DND-41 (cell line): ENCODE measurements around the gene TMX3.

Experiments
- ATAC-seq: fragments of 200-7000 bp; cut with Tn5 transposase; 3 replicates; pipeline ENCODE4 v1.9.1; 2021; ENCODE audit warnings: low read depth; ENCODE audit not compliant: insufficient read depth
- DNase-seq: peaks from one replicate; pipeline ENCODE4 v3.0.0-alpha.2; 2020
- H2AFZ ChIP-seq: 2 replicates; pipeline ENCODE4 v1.6.0; 2012; ENCODE audit warnings: low read depth, low read length
- H3K27ac ChIP-seq: 2 replicates; pipeline ENCODE4 v1.5.1; 2012; ENCODE audit warnings: low read length, inconsistent platforms
- H3K27me3 ChIP-seq: fragments of 200-600 bp; sonication (generic); 2 replicates; pipeline ENCODE4 v1.6.0; 2012; ENCODE audit warnings: low read length, mild to moderate bottlenecking, inconsistent platforms; ENCODE audit not compliant: insufficient read depth, poor library complexity
- H3K36me3 ChIP-seq: 2 replicates; pipeline ENCODE4 v1.5.1; 2012; ENCODE audit warnings: low read length, inconsistent platforms; ENCODE audit not compliant: insufficient read depth
- H3K4me1 ChIP-seq: 2 replicates; pipeline ENCODE4 v1.5.1; 2012; ENCODE audit warnings: mild to moderate bottlenecking, low read length; ENCODE audit not compliant: insufficient read depth
- H3K4me2 ChIP-seq: 2 replicates; pipeline ENCODE4 v1.6.0; 2012; ENCODE audit warnings: mild to moderate bottlenecking, moderate library complexity, low read length, inconsistent platforms; ENCODE audit not compliant: insufficient read depth
- H3K4me3 ChIP-seq, 2 experiments: fragments of 200-600 bp in 1 of 2; shearing (Covaris generic) in 1 of 2; 2 replicates each; pipeline ENCODE4 v1.5.1; 2012 to 2016; ENCODE audit warnings: inconsistent platforms in 2 of 2, low read length in 2 of 2, mild to moderate bottlenecking in 2 of 2, low read depth in 1 of 2, moderate library complexity in 1 of 2
- H3K79me2 ChIP-seq: 2 replicates; pipeline ENCODE4 v1.6.0; 2012; ENCODE audit warnings: low read length, inconsistent platforms; ENCODE audit not compliant: insufficient read depth
- H3K9ac ChIP-seq: 2 replicates; pipeline ENCODE4 v1.6.0; 2012; ENCODE audit warnings: low read depth, mild to moderate bottlenecking, inconsistent platforms, low read length, moderate library complexity
- H3K9me3 ChIP-seq: 2 replicates; pipeline ENCODE4 v1.5.1; 2012; ENCODE audit warnings: low read length, moderate library complexity, mild to moderate bottlenecking, inconsistent platforms; ENCODE audit not compliant: insufficient read depth, severe bottlenecking
- H4K20me1 ChIP-seq: 2 replicates; pipeline ENCODE4 v1.6.0; 2012; ENCODE audit warnings: low read length; ENCODE audit not compliant: insufficient read depth
- CTCF ChIP-seq: IDR thresholded peaks from 2 replicates; pipeline ENCODE4 v1.5.1; 2012; ENCODE audit warnings: borderline replicate concordance, low read length, moderate library complexity, mild to moderate bottlenecking; ENCODE audit not compliant: poor library complexity, severe bottlenecking; ENCODE audit errors: extremely low read depth
- EZH2 ChIP-seq: IDR thresholded peaks from 3 replicates; pipeline ENCODE4 v1.6.1; 2012; ENCODE audit warnings: borderline replicate concordance, low read depth, mild to moderate bottlenecking, moderate library complexity, low read length, inconsistent platforms; ENCODE audit not compliant: severe bottlenecking

Gene TMX3

GRCh38 chr18:68759308-68759707 lies 44.4 kb upstream of the TMX3 start:
- H3K27ac ChIP-seq = no peak overlapping the region
- no peaks in the 10 kb centered on the region for H4K20me1 ChIP-seq
- H3K4me2 ChIP-seq = no peak overlapping the region
- H3K36me3 ChIP-seq = no peaks in the 10 kb centered on the region
- DNase-seq = no peak
- no peaks in the 10 kb centered on the region for H3K79me2 ChIP-seq
- no peak overlapping the region for H2AFZ ChIP-seq
- H3K9ac ChIP-seq = no peak overlapping the region
- H3K4me1 ChIP-seq = no peaks in the 10 kb centered on the region
- TF ChIP-seq EZH2 = no peak
- no peak for TF ChIP-seq CTCF
- no peak overlapping the region for H3K4me3 ChIP-seq
- no peaks in the 10 kb centered on the region for H3K27me3 ChIP-seq
- no peak for ATAC-seq
- H3K9me3 ChIP-seq = no peaks in the 10 kb centered on the region

GRCh38 chr18:68757126-68757525 lies 42.2 kb upstream of the TMX3 start:
- DNase-seq (no peak), ATAC-seq (no peak)
- H2AFZ ChIP-seq = no peak overlapping the region
- TF ChIP-seq EZH2 (no peak), CTCF (no peak)
- no peak overlapping the region for H3K4me3 ChIP-seq
- no peak overlapping the region for H3K9ac ChIP-seq
- H3K4me2 ChIP-seq = no peak overlapping the region
- no peaks in the 10 kb centered on the region for H3K36me3 ChIP-seq
- no peaks in the 10 kb centered on the region for H3K4me1 ChIP-seq
- H3K27me3 ChIP-seq = no peaks in the 10 kb centered on the region
- H3K27ac ChIP-seq = no peak overlapping the region
- no peaks in the 10 kb centered on the region for H3K9me3 ChIP-seq
- H4K20me1 ChIP-seq = no peaks in the 10 kb centered on the region
- H3K79me2 ChIP-seq = no peaks in the 10 kb centered on the region

GRCh38 chr18:68742206-68742605 lies 27.3 kb upstream of the TMX3 start:
- ATAC-seq = no peak
- no peaks in the 10 kb centered on the region for H3K27me3 ChIP-seq
- DNase-seq = no peak
- no peak for TF ChIP-seq EZH2
- no peak for TF ChIP-seq CTCF
- no peak overlapping the region for H3K9ac ChIP-seq
- no peaks in the 10 kb centered on the region for H4K20me1 ChIP-seq
- H3K9me3 ChIP-seq = no peaks in the 10 kb centered on the region
- H3K4me1 ChIP-seq = no peaks in the 10 kb centered on the region
- H3K4me3 ChIP-seq = no peak overlapping the region
- H3K27ac ChIP-seq = no peak overlapping the region
- H3K36me3 ChIP-seq = no peaks in the 10 kb centered on the region
- H3K79me2 ChIP-seq = no peaks in the 10 kb centered on the region
- no peak overlapping the region for H3K4me2 ChIP-seq
- no peak overlapping the region for H2AFZ ChIP-seq

- Histone ChIP-seq H3K9ac (no peak overlapping the region), H3K4me3 (no peak overlapping the region), H3K36me3 (no peaks in the 10 kb centered on the region), H2AFZ (no peak overlapping the region), H3K4me1 (no peaks in the 10 kb centered on the region), H3K4me2 (no peak overlapping the region), H4K20me1 (no peaks in the 10 kb centered on the region), H3K79me2 (no peaks in the 10 kb centered on the region), H3K27me3 (no peaks in the 10 kb centered on the region), H3K9me3 (no peaks in the 10 kb centered on the region), H3K27ac (no peak overlapping the region)
- DNase-seq = no peak
- TF ChIP-seq EZH2 (no peak), CTCF (no peak)
- ATAC-seq = no peak
These were observed 26.1 kb upstream of the TMX3 start for GRCh38 chr18:68740966-68741365.
